Activated naive CD8-positive, alpha-beta T cell treated with anti-CD3 and anti-CD28 coated beads, Interleukin-2, amount 50 U/mL, for 24 hours (primary cell): ENCODE results near the gene REL.
A peak's percentile ranks its signal among the peaks of the same experiment; 100 is the strongest.
"Not testable (repeated sequence)": the region's sequence is repeated elsewhere in the genome, so short reads cannot be mapped to it uniquely, and the experiment has no call there.

Experiments
- ATAC-seq: fragments of 150-1000 bp; cut with Tn5 transposase; one replicate; pipeline ENCODE4 v1.10.0; 2021
- DNase-seq: peaks from one replicate; pipeline ENCODE4 v3.0.0; 2021
- H3K27ac Mint-ChIP-seq: one replicate; pipeline ENCODE4 v1.8.0; 2021; ENCODE audit warnings: mild to moderate bottlenecking, mixed read lengths
- H3K27me3 Mint-ChIP-seq: one replicate; pipeline ENCODE4 v1.8.0; 2021; ENCODE audit warnings: mixed read lengths
- H3K36me3 Mint-ChIP-seq: one replicate; pipeline ENCODE4 v1.8.0; 2021; ENCODE audit warnings: low read depth, mixed read lengths
- H3K4me1 Mint-ChIP-seq: one replicate; pipeline ENCODE4 v1.8.0; 2021; ENCODE audit warnings: mixed read lengths
- H3K4me3 Mint-ChIP-seq: one replicate; pipeline ENCODE4 v1.8.0; 2021; ENCODE audit warnings: mild to moderate bottlenecking, moderate library complexity, mixed read lengths
- H3K9me3 Mint-ChIP-seq: one replicate; pipeline ENCODE4 v1.8.0; 2021; ENCODE audit warnings: mixed read lengths

Gene REL

DNA sequence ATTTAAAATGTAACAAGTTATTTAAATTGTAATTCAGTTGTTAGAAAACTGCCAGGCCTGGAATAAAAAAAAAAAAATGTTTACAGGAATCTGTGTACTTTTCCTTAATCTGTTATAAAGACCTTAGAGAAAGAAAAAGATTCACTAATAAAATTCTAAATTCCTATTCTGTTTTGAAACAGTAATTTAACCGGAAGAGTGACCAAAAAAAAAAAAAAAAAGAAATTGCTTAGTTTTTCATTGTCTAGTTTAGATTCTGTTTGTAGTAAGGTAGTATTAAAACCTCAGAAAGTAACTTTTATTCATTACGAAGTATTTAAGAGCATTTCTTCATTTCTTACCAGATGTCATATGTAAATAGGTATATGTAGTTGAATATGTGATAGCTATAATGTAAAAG, 2.5 kb downstream of the REL start:
- peaks cover 64% of the 10 kb centered on the region for H3K36me3 Mint-ChIP-seq
- H3K4me1 Mint-ChIP-seq: peaks cover 46% of the 10 kb centered on the region
- H3K27me3 Mint-ChIP-seq: no peaks in the 10 kb centered on the region
- peak overlapping the region; percentile 98 for H3K27ac Mint-ChIP-seq
- H3K9me3 Mint-ChIP-seq: no peaks in the 10 kb centered on the region
- H3K4me3 Mint-ChIP-seq: peak overlapping the region; percentile 99
- ATAC-seq (no peak), DNase-seq (no peak)

GRCh38 chr2:60884800-60885199, 3.4 kb downstream of the REL start:
- no peak for DNase-seq
- Mint-ChIP-seq H3K27ac (peak overlapping the region; percentile 89), H3K9me3 (no peaks in the 10 kb centered on the region), H3K36me3 (peaks cover 70% of the 10 kb centered on the region), H3K4me1 (peaks cover 48% of the 10 kb centered on the region), H3K27me3 (no peaks in the 10 kb centered on the region), H3K4me3 (peak overlapping the region; percentile 99)
- ATAC-seq: no peak

DNA sequence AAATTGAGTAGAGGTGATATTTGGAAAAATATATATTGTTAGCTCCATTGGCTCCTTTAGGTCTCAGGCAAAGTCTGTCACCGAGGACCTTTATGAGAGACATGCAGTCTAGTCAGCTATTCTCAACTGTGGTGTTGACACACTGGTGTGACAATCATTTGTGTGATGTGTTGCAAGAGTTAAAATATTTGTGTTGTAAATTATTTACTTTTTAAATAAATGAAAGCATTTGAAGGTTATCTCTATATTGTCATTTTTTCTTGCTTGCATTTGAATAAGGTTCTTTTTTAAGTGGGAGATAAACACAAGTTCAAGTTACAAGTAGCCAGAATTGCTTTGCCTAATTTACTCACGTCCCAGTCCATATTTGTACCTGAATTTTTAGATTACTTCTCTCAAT, 4.3 kb downstream of the REL start:
- no peaks in the 10 kb centered on the region for H3K9me3 Mint-ChIP-seq
- DNase-seq (no peak), ATAC-seq (no peak)
- peak overlapping the region; percentile 99 for H3K4me3 Mint-ChIP-seq
- peak overlapping the region; percentile 89 for H3K27ac Mint-ChIP-seq
- H3K4me1 Mint-ChIP-seq: peaks cover 48% of the 10 kb centered on the region
- H3K27me3 Mint-ChIP-seq: no peaks in the 10 kb centered on the region
- H3K36me3 Mint-ChIP-seq: peaks cover 78% of the 10 kb centered on the region

DNA sequence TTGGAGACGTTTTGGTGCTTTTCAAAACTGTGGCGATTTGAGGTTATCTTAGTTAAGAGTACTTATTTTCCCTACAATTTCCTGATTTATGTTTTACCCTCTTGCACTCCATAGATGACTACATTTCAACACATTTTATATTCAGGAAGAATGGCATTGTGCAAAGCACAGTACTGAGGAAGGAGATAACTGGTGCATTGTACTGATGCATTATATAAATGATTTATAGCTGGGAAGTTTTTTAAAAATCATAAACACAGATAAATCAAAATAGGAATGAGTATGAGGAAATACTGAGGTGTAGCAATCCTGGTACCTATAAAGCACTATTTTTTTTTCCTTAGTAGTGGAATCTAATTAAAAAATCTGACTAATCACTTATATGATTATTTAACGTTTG, 5.6 kb downstream of the REL start:
- peak overlapping the region; percentile 99 for H3K4me3 Mint-ChIP-seq
- ATAC-seq (no peak), DNase-seq (no peak)
- H3K36me3 Mint-ChIP-seq: peaks cover 85% of the 10 kb centered on the region
- H3K27ac Mint-ChIP-seq: peak overlapping the region; percentile 39
- no peaks in the 10 kb centered on the region for H3K9me3 Mint-ChIP-seq
- no peaks in the 10 kb centered on the region for H3K27me3 Mint-ChIP-seq
- H3K4me1 Mint-ChIP-seq: peaks cover 60% of the 10 kb centered on the region

DNA sequence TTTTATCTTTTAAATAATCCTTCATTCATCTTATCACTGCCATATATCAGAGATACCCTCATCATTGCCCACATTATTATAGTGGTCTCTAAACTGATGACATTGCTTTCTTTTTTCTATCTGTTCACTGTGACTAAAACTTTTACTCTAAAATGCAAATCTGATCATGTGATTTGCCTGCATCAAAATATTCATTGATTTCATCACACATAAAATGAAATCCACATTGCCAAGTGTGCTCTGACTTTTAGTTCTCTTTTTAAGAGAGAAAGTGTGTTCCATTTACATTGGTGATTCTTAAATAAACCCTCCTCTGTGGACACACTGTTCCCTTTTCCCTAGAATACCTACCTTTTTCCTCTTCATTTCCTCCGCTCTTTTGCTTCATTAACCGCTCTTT, 7.5 kb downstream of the REL start:
- H3K27ac Mint-ChIP-seq: peak overlapping the region; percentile 56
- no peak for DNase-seq
- H3K36me3 Mint-ChIP-seq: peaks cover 84% of the 10 kb centered on the region

DNA sequence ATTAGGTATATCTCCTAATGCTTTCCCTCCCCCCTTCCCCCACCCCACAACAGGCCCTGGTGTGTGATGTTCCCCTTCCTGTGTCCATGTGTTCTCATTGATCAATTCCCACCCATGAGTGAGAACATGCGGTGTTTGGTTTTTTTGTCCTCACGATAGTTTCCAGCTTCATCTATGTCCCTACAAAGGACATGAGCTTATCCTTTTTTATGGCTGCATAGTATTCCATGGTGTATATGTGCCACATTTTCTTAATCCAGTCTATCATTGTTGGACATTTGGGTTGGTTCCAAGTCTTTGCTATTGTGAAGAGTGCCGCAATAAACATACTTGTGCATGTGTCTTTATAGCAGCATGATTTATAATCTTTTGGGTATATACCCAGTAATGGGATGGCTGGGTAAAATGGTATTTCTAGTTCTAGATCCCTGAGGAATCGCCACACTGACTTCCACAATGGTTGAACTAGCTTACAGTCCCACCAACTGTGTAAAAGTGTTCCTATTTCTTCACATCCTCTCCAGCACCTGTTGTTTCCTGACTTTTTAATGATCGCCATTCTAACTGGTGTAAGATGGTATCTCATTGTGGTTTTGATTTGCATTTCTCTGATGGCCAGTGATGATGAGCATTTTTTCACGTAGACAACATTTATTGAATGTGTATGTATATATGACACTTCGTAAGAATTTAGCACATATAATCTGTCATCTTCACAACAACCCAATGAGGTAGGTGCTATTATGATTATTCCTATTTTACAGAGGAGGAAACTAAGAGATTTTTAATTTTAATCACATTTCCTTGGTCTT, 8.4 kb downstream of the REL start:
- not testable (repeated sequence) for H3K9me3 Mint-ChIP-seq, DNase-seq, H3K27me3 Mint-ChIP-seq, ATAC-seq
- Mint-ChIP-seq H3K27ac (peak overlapping the region; percentile 86), H3K36me3 (peaks cover 86% of the 10 kb centered on the region), H3K4me3 (peak overlapping the region; percentile 77), H3K4me1 (peaks cover 72% of the 10 kb centered on the region)

More for the DNA sequence above, 7.5 kb downstream of the REL start:
- peaks cover 68% of the 10 kb centered on the region for H3K4me1 Mint-ChIP-seq
- H3K27me3 Mint-ChIP-seq: no peaks in the 10 kb centered on the region
- no peaks in the 10 kb centered on the region for H3K9me3 Mint-ChIP-seq
- H3K4me3 Mint-ChIP-seq: peak overlapping the region; percentile 64
- no peak for ATAC-seq

GRCh38 chr2:60890393-60890707, 9.0 kb downstream of the REL start:
- H3K9me3 Mint-ChIP-seq: no peaks in the 10 kb centered on the region
- H3K27me3 Mint-ChIP-seq: no peaks in the 10 kb centered on the region
- H3K4me1 Mint-ChIP-seq: peaks cover 73% of the 10 kb centered on the region
- peak overlapping the region; percentile 86 for H3K27ac Mint-ChIP-seq
- ATAC-seq (no peak), DNase-seq (no peak)
- peak overlapping the region; percentile 77 for H3K4me3 Mint-ChIP-seq
- peaks cover 83% of the 10 kb centered on the region for H3K36me3 Mint-ChIP-seq

- Mint-ChIP-seq H3K4me1 (peaks cover 72% of the 10 kb centered on the region), H3K27ac (peak overlapping the region; percentile 86), H3K27me3 (no peaks in the 10 kb centered on the region), H3K36me3 (peaks cover 81% of the 10 kb centered on the region), H3K9me3 (no peaks in the 10 kb centered on the region), H3K4me3 (peak overlapping the region; percentile 77)
- DNase-seq: no peak
- ATAC-seq: peak; percentile 93
Measured at GRCh38 chr2:60891180-60891579, 9.8 kb downstream of the REL start.

- Mint-ChIP-seq H3K4me3 (peak overlapping the region; percentile 5), H3K27me3 (peaks cover 2% of the 10 kb centered on the region), H3K4me1 (peaks cover 78% of the 10 kb centered on the region), H3K27ac (peak overlapping the region; percentile 98), H3K9me3 (no peaks in the 10 kb centered on the region), H3K36me3 (peaks cover 89% of the 10 kb centered on the region)
- ATAC-seq (no peak), DNase-seq (no peak)
Measured at GRCh38 chr2:60898567-60898966, 17.2 kb downstream of the REL start.

DNA sequence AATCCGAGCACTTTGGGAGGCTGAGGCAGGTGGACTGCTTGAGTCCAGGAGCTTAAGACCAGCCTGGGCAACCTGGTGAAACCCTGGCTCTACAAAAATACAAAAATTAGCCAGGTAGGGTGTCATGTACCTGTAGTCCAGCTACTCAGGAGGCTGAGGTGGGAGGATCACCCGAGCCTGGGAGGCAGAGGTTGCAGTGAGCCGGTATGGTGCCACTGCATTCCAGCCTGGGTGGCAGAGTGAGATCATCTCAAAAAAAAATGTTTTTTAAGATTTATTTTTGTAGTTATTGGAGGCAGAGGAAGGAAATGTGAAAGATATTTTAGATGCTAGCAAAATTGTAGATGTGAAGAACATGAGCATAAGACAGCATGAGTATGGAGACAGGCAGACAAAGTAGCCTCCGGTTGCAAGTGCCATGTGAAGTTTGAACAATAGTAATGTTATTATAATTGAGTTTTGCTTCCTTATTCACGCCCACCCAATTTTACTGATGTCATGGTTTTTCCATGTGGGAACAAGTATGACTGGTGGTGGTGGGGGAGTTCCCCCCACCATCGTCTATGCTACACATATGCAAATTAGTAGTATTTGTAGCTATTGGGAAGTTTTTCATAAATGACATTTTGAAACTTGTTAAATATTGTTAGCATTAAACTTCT, 18.0 kb downstream of the REL start:
- peaks cover 87% of the 10 kb centered on the region for H3K36me3 Mint-ChIP-seq
- DNase-seq (peak; percentile 66), ATAC-seq (peak; percentile 87)
- no peaks in the 10 kb centered on the region for H3K9me3 Mint-ChIP-seq
- peaks cover 2% of the 10 kb centered on the region for H3K27me3 Mint-ChIP-seq
- peak overlapping the region; percentile 98 for H3K27ac Mint-ChIP-seq
- H3K4me3 Mint-ChIP-seq: peak overlapping the region; percentile 72
- H3K4me1 Mint-ChIP-seq: peaks cover 74% of the 10 kb centered on the region

DNA sequence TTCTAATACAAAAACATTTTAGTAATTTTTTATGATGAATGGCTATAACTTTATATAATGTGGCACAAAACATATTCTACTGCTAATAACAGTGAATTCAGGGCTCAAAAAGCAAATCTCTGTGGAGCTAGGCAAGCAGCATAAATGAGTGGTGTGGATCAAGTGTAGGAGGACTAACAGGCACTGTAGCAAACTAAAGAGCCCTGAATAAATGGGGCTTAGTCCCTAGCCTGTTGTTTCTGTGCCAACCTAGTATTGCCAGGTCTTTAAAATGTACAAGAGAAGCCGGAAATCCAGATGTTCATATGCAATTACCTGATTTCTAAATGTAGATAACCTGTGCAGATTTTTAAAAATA, 18.5 kb downstream of the REL start:
- peak overlapping the region; percentile 98 for H3K27ac Mint-ChIP-seq
- peak; percentile 71 for ATAC-seq

DNA sequence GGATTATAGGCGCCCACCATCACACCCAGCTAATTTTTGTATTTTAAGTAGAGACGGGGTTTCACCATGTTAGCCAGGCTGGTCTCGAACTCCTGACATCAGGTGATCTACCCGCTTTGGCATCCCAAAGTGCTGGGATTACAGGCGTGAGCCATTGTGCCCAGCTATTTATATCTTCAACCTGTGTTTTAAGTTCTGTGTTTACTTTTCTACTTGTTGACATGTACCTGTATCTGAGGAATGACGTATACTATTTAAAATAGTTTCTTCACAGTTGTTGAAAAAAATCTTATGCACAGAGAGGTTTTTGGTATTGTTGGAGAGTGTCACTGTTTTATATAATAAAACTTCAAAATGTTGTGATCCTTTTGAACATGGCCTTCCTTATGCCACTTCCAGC, 19.9 kb downstream of the REL start:
- H3K27ac Mint-ChIP-seq, H3K4me3 Mint-ChIP-seq, H3K27me3 Mint-ChIP-seq, DNase-seq, H3K9me3 Mint-ChIP-seq, ATAC-seq: not testable (repeated sequence)
- Mint-ChIP-seq H3K36me3 (peaks cover 91% of the 10 kb centered on the region), H3K4me1 (peaks cover 81% of the 10 kb centered on the region)

More for the DNA sequence above, 18.5 kb downstream of the REL start:
- Mint-ChIP-seq H3K9me3 (no peaks in the 10 kb centered on the region), H3K27me3 (peaks cover 2% of the 10 kb centered on the region), H3K36me3 (peaks cover 87% of the 10 kb centered on the region), H3K4me1 (peaks cover 74% of the 10 kb centered on the region), H3K4me3 (peak overlapping the region; percentile 72)
- no peak for DNase-seq

DNA sequence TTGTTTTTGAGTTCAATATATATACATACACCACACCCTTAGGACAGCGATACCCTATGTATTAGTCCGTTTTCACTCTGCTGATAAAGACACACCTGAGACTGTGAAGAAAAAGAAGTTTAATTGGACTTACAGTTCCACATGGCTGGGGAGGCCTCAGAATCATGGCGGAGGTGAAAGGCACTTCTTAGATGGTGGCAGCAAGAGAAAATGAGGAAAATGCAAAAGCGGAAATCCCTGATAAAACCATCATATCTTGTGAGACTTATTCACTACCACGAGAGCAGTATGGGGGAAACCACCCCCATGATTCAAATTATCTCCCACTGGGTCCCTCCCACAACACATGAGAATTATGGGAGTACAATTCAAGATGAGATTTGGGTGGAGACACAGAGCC, 24.5 kb downstream of the REL start:
- H3K4me3 Mint-ChIP-seq: peak overlapping the region; percentile 9
- DNase-seq, ATAC-seq: not testable (repeated sequence)

GRCh38 chr2:60906395-60906794, 25.0 kb downstream of the REL start:
- no peak for DNase-seq
- Mint-ChIP-seq H3K36me3 (peaks cover 76% of the 10 kb centered on the region), H3K9me3 (no peaks in the 10 kb centered on the region), H3K4me3 (peak overlapping the region; percentile 9), H3K27me3 (no peaks in the 10 kb centered on the region), H3K27ac (peak overlapping the region; percentile 61), H3K4me1 (peaks cover 39% of the 10 kb centered on the region)
- ATAC-seq: peak; percentile 53

More for the DNA sequence above, 24.5 kb downstream of the REL start:
- not testable (repeated sequence) for H3K27me3 Mint-ChIP-seq, H3K9me3 Mint-ChIP-seq
- H3K27ac Mint-ChIP-seq: peak overlapping the region; percentile 61
- peaks cover 42% of the 10 kb centered on the region for H3K4me1 Mint-ChIP-seq
- H3K36me3 Mint-ChIP-seq: peaks cover 76% of the 10 kb centered on the region

DNA sequence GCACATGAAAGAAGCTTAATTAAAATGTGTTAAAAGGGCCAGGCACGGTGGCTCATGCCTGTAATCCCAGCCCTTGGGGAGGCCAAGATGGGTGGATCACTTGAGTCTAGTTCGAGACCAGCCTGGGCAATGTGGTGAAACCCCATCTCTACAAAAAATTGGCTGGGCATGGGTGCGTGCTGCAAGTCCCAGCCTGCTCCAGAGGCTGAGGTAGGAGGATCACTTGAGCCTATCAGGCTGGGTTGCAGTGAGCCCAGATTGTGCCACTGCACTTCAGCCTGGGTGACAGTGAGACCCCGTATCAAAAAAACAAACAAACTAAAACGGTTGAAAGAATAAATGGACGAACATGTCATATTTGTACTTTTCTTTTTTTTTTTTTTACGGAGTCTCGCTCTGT, 26.0 kb downstream of the REL start:
- no peak overlapping the region for H3K4me3 Mint-ChIP-seq
- ATAC-seq (peak; percentile 16), DNase-seq (no peak)
- peaks cover 39% of the 10 kb centered on the region for H3K4me1 Mint-ChIP-seq
- H3K27me3 Mint-ChIP-seq: no peaks in the 10 kb centered on the region
- peaks cover 71% of the 10 kb centered on the region for H3K36me3 Mint-ChIP-seq
- H3K9me3 Mint-ChIP-seq: no peaks in the 10 kb centered on the region
- H3K27ac Mint-ChIP-seq: no peak overlapping the region
